Lower leg skin (tissue), 3 donors: ENCODE data around the gene MUSK.

Experiments used
- CTCF ChIP-seq, 3 donors: fragments of 450-650 bp; IDR thresholded peaks; one replicate each; pipeline ENCODE4 v1.5.1; 2016; ENCODE audit warnings: antibody characterized with exemption in 3 of 3, mild to moderate bottlenecking in 3 of 3, moderate library complexity in 2 of 3
- POLR2A ChIP-seq, 2 donors: fragments of 450-650 bp; IDR thresholded peaks; one replicate each; pipeline ENCODE4 v1.6.1; 2016 to 2017; ENCODE audit warnings: antibody characterized with exemption in 2 of 2, mild to moderate bottlenecking in 1 of 2, moderate library complexity in 1 of 2

GRCh38 chr9:110768886-110769285, 100.3 kb downstream of the MUSK start:
- no peak for TF ChIP-seq POLR2A (IDR thresholded peaks at IDR 0.05)
- TF ChIP-seq CTCF (IDR thresholded peaks at IDR 0.05) = no peak
